HEK293T (cell line): ENCODE results near the gene CD44.

Source experiments
- ELF4 ChIP-seq: fragments of 450-650 bp; IDR thresholded peaks from 2 replicates; pipeline ENCODE4 v1.6.1; 2017; ENCODE audit warnings: antibody characterized with exemption
- FOXA1 ChIP-seq: fragments of 450-650 bp; IDR thresholded peaks from 2 replicates; pipeline ENCODE4 v1.6.1; 2016; ENCODE audit warnings: mild to moderate bottlenecking
- FOXK2 ChIP-seq: fragments of 450-650 bp; IDR thresholded peaks from 2 replicates; pipeline ENCODE4 v1.6.1; 2016; ENCODE audit warnings: mild to moderate bottlenecking
- NFRKB ChIP-seq: fragments of 450-650 bp; IDR thresholded peaks from 2 replicates; pipeline ENCODE4 v1.6.1; 2016; ENCODE audit warnings: mild to moderate bottlenecking, moderate library complexity
- SP1 ChIP-seq: fragments of 450-650 bp; IDR thresholded peaks from 2 replicates; pipeline ENCODE4 v1.6.1; 2017
- ZNF384 ChIP-seq: fragments of 450-650 bp; IDR thresholded peaks from 2 replicates; pipeline ENCODE4 v1.6.1; 2016

- TF ChIP-seq SP1 = no peak
- TF ChIP-seq FOXK2 = no peak
- TF ChIP-seq FOXA1 = no peak
- no peak for TF ChIP-seq ELF4
- TF ChIP-seq ZNF384 = no peak
- no peak for TF ChIP-seq NFRKB
Observed at GRCh38 chr11:35111161-35112055, 27.6 kb upstream of the CD44 start.
